Liver (tissue), 9 donors: ENCODE data around the gene ZNF776. TPM values are rescaled to one million over a fixed set of nuclear protein-coding genes. Genes with fewer than 3 reads are reported as not detected.

Experiments
- DNase-seq: peaks from one replicate; pipeline ENCODE4 v3.0.0-alpha.2; 2017; ENCODE audit warnings: low spot score
- H3K27ac ChIP-seq, 2 donors: one replicate each; pipeline ENCODE4 v1.7.0; 2013; ENCODE audit warnings: inconsistent platforms in 2 of 2, low read length in 2 of 2, control low read depth in 1 of 2, low read depth in 1 of 2, mild to moderate bottlenecking in 1 of 2
- H3K27me3 ChIP-seq, 4 donors: one replicate each; pipeline versions ENCODE4 v1.6.1 to v1.7.0; 2013; ENCODE audit warnings: low read length in 3 of 4, inconsistent platforms in 1 of 4, mild to moderate bottlenecking in 1 of 4, moderate library complexity in 1 of 4; ENCODE audit not compliant: control insufficient read depth in 4 of 4, insufficient read depth in 4 of 4
- H3K36me3 ChIP-seq, 4 donors: one replicate each; pipeline versions ENCODE4 v1.6.1 to v1.7.0; 2013; ENCODE audit warnings: low read length in 3 of 4, mild to moderate bottlenecking in 3 of 4, low read depth in 1 of 4, moderate library complexity in 1 of 4; ENCODE audit not compliant: control insufficient read depth in 4 of 4, insufficient read depth in 3 of 4
- H3K4me1 ChIP-seq, 4 donors: one replicate each; pipeline versions ENCODE4 v1.6.1 to v1.7.0; 2013; ENCODE audit warnings: low read length in 3 of 4, mild to moderate bottlenecking in 3 of 4, moderate library complexity in 1 of 4; ENCODE audit not compliant: control insufficient read depth in 4 of 4, insufficient read depth in 4 of 4
- H3K4me3 ChIP-seq, 3 donors: one replicate each; pipeline versions ENCODE4 v1.6.1 to v1.7.0; 2013; ENCODE audit warnings: low read length in 3 of 3, control low read depth in 1 of 3, low read depth in 1 of 3, mild to moderate bottlenecking in 1 of 3
- H3K9ac ChIP-seq, 2 donors: one replicate each; pipeline ENCODE4 v1.7.0; 2013; ENCODE audit warnings: low read length in 2 of 2, mild to moderate bottlenecking in 2 of 2, moderate library complexity in 2 of 2, control low read depth in 1 of 2, low read depth in 1 of 2
- H3K9me3 ChIP-seq, 4 donors: one replicate each; pipeline versions ENCODE4 v1.6.1 to v1.7.0; 2013; ENCODE audit warnings: low read length in 3 of 4; ENCODE audit not compliant: control insufficient read depth in 4 of 4
- ATF3 ChIP-seq: IDR thresholded peaks from 2 replicates; pipeline ENCODE4 v1.6.1; 2016; ENCODE audit warnings: antibody characterized with exemption
- EGR1 ChIP-seq, 2 donors: IDR thresholded peaks; 2 replicates each; pipeline ENCODE4 v1.6.1; 2016 to 2018; ENCODE audit warnings: antibody characterized with exemption in 2 of 2, low read depth in 2 of 2
- GABPA ChIP-seq, 2 donors: IDR thresholded peaks in 1 of 2; conservative IDR thresholded peaks in 1 of 2; 2 replicates each; pipeline ENCODE4 v1.6.1; 2016; ENCODE audit warnings: antibody characterized with exemption in 2 of 2, mild to moderate bottlenecking in 1 of 2, moderate library complexity in 1 of 2
- HNF4G ChIP-seq: IDR thresholded peaks from 2 replicates; pipeline ENCODE4 v1.6.1; 2016; ENCODE audit warnings: antibody characterized with exemption
- JUND ChIP-seq, 2 donors: IDR thresholded peaks; 2 replicates each; pipeline ENCODE4 v1.6.1; 2016; ENCODE audit warnings: antibody characterized with exemption in 2 of 2
- NR2F2 ChIP-seq: IDR thresholded peaks from 2 replicates; pipeline ENCODE4 v1.6.1; 2016; ENCODE audit warnings: antibody characterized with exemption
- SP1 ChIP-seq: IDR thresholded peaks from 2 replicates; pipeline ENCODE4 v1.6.1; 2018; ENCODE audit warnings: antibody characterized with exemption, mild to moderate bottlenecking
- TAF1 ChIP-seq: conservative IDR thresholded peaks from 2 replicates; pipeline ENCODE4 v1.6.1; 2016; ENCODE audit warnings: antibody characterized with exemption, mild to moderate bottlenecking
- YY1 ChIP-seq: IDR thresholded peaks from 2 replicates; pipeline ENCODE4 v1.6.1; 2016; ENCODE audit warnings: antibody characterized with exemption, mild to moderate bottlenecking
- WGBS: extraction: QIAGEN DNeasy Blood & Tissue Kit; methylation state at CpG from one replicate; pipeline ENCODE4 v1.1.7; 2013; 5-methylcytosine and 5-hydroxymethylcytosine counted together
- polyA plus RNA-seq, 2 donors: library from polyadenylated mRNA; stranded (reverse) in 1 of 2; unstranded in 1 of 2; fragments of 200-250 nt in 1 of 2; fragments of >200 nt in 1 of 2; fragmentation: Nextera tagmentation in 1 of 2; extraction: Ambion mirVana in 1 of 2; gene quantifications; one replicate each; pipeline versions ENCODE4 v1.2.1 to v1.2.3, GENCODE V29; 2013 to 2015
- total RNA-seq, 2 donors: library from RNA; depleted of rRNA; stranded (reverse); fragments of >200 nt; gene quantifications; one replicate each; pipeline ENCODE4 v1.2.3, GENCODE V29; 2014
- TF ChIP-seq, protein P1 (sequence below): IDR thresholded peaks from 2 replicates; pipeline ENCODE4 v1.6.1; 2016; ENCODE audit warnings: antibody characterized with exemption
- TF ChIP-seq, protein P2 (sequence below): IDR thresholded peaks from 2 replicates; pipeline ENCODE4 v1.6.1; 2016; ENCODE audit warnings: antibody characterized with exemption, mild to moderate bottlenecking
- donor health status: healthy.
- donor health status: healthy.
- donor health status: healthy.
- donor health status: healthy.
- donor health status: healthy.

Gene ZNF776
- total and polyA plus RNA-seq, 4 donors, result 2.0 to 20.3 (median 6.4) TPM

- WGBS, result 99% methylated on average over 6 of the region's 6 CpGs
- no peak for TF ChIP-seq EGR1 (IDR thresholded peaks at IDR 0.05; ENCODE audit: low read depth in 2 of 2)
- peaks cover 41 to 65% (median 59%) of the 10 kb centered on the region in 4 donors for H3K9me3 ChIP-seq
- H3K27ac ChIP-seq, result no peak overlapping the region
- H3K27me3 ChIP-seq, result no peaks in the 10 kb centered on the region
- no peaks in the 10 kb centered on the region for H3K4me1 ChIP-seq
- no peak overlapping the region for H3K9ac ChIP-seq
- H3K4me3 ChIP-seq, result peak overlapping the region in 2 of 3 donors; percentile 50 to 63
- H3K36me3 ChIP-seq, result peaks cover 0 to 23% (median 13%) of the 10 kb centered on the region in 4 donors
- DNase-seq, result no peak
Measured at GRCh38 chr19:57701625-57702024, 45.0 kb upstream of the ZNF776 start.

- H3K4me1 ChIP-seq, result peaks cover 0 to 5% (median 1%) of the 10 kb centered on the region in 4 donors
- peaks cover 0 to 14% (median 9%) of the 10 kb centered on the region in 4 donors for H3K36me3 ChIP-seq
- 98% methylated on average over 1 of the region's 1 CpG for WGBS
- no peak for DNase-seq
- H3K4me3 ChIP-seq, result peak overlapping the region in 2 of 3 donors; percentile 44 to 61
- no peak overlapping the region for H3K27ac ChIP-seq
- peaks cover 47 to 67% (median 53%) of the 10 kb centered on the region in 4 donors for H3K9me3 ChIP-seq
- TF ChIP-seq JUND (IDR thresholded peaks at IDR 0.05) (no peak), YY1 (no peak), NR2F2 (no peak), EGR1 (IDR thresholded peaks at IDR 0.05; ENCODE audit: low read depth in 2 of 2) (no peak), ATF3 (no peak), TAF1 (no peak), GABPA (IDR thresholded peaks at IDR 0.05 in 1 of 2, conservative IDR thresholded peaks at IDR 0.05 in 1 of 2) (no peak), HNF4G (no peak), SP1 (no peak)
- TF ChIP-seq, protein P1, sequence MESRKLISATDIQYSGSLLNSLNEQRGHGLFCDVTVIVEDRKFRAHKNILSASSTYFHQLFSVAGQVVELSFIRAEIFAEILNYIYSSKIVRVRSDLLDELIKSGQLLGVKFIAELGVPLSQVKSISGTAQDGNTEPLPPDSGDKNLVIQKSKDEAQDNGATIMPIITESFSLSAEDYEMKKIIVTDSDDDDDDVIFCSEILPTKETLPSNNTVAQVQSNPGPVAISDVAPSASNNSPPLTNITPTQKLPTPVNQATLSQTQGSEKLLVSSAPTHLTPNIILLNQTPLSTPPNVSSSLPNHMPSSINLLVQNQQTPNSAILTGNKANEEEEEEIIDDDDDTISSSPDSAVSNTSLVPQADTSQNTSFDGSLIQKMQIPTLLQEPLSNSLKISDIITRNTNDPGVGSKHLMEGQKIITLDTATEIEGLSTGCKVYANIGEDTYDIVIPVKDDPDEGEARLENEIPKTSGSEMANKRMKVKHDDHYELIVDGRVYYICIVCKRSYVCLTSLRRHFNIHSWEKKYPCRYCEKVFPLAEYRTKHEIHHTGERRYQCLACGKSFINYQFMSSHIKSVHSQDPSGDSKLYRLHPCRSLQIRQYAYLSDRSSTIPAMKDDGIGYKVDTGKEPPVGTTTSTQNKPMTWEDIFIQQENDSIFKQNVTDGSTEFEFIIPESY, result no peak
- TF ChIP-seq, protein P2, sequence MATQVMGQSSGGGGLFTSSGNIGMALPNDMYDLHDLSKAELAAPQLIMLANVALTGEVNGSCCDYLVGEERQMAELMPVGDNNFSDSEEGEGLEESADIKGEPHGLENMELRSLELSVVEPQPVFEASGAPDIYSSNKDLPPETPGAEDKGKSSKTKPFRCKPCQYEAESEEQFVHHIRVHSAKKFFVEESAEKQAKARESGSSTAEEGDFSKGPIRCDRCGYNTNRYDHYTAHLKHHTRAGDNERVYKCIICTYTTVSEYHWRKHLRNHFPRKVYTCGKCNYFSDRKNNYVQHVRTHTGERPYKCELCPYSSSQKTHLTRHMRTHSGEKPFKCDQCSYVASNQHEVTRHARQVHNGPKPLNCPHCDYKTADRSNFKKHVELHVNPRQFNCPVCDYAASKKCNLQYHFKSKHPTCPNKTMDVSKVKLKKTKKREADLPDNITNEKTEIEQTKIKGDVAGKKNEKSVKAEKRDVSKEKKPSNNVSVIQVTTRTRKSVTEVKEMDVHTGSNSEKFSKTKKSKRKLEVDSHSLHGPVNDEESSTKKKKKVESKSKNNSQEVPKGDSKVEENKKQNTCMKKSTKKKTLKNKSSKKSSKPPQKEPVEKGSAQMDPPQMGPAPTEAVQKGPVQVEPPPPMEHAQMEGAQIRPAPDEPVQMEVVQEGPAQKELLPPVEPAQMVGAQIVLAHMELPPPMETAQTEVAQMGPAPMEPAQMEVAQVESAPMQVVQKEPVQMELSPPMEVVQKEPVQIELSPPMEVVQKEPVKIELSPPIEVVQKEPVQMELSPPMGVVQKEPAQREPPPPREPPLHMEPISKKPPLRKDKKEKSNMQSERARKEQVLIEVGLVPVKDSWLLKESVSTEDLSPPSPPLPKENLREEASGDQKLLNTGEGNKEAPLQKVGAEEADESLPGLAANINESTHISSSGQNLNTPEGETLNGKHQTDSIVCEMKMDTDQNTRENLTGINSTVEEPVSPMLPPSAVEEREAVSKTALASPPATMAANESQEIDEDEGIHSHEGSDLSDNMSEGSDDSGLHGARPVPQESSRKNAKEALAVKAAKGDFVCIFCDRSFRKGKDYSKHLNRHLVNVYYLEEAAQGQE, result no peak
- H3K9ac ChIP-seq, result no peak overlapping the region
- H3K27me3 ChIP-seq, result no peaks in the 10 kb centered on the region
Measured at GRCh38 chr19:57706346-57706745, 40.3 kb upstream of the ZNF776 start.
